ENCODE measurements around the gene CCNK. TPM values are rescaled to one million over a fixed set of nuclear protein-coding genes. Genes with fewer than 3 reads are reported as not detected.

CCNK gene
- total and polyA plus RNA-seq, 4 donors = 11.2 to 40.9 (median 26.5) TPM

DNA sequence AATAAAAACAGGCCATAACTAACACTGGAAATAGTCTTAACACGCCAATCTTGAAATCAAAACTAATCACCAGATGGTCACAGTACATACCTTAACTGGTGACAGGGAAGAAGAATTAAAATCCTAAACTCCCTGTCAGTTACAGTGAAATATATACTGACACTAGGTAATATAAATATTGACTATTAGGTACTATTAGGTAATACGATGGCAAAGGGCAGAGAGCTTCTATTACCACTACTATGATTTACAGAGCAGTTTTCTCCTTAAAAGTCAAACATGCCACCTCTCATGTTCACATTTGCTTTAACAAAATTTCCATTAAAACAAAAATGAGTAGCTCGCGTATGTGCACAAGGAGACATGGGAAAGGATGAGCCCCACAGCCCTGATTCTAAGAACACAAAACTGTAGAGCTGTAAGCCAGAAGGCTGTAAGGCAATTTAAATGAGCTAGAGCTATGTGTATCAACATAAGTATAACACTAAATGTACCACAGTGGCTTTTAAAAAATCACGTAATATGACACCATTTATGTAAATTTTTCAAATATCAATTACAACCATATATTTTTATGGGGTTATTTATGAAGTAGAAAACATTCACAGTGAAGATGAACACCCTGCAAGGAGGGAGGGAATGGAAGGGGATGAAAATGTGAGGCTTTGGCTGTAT is 19.7 kb upstream of the CCNK start:
- ATAC-seq (ENCODE audit: low FRiP score) = no peak
- Histone ChIP-seq H3K9me3 (ENCODE audit: control insufficient read depth, low read length) (no peaks in the 10 kb centered on the region), H3K27me3 (ENCODE audit: control insufficient read depth in 1 of 2, insufficient read depth in 2 of 2, low read length in 1 of 2) (no peaks in the 10 kb centered on the region), H3K36me3 (ENCODE audit: control insufficient read depth in 1 of 2, insufficient read depth in 2 of 2, low read length in 1 of 2) (peaks cover 0 to 7% of the 10 kb centered on the region in 2 donors), H3K4me3 (ENCODE audit: low read length in 2 of 2) (no peak overlapping the region), H3K27ac (ENCODE audit: low read depth in 1 of 2, low read length in 2 of 2) (no peak overlapping the region), H3K4me1 (ENCODE audit: control insufficient read depth in 1 of 2, insufficient read depth in 2 of 2, low read length in 2 of 2) (no peaks in the 10 kb centered on the region)
- WGBS, 2 donors = 83 to 94% methylated on average over 5 of the region's 5 CpGs
- intact Hi-C loops (cut with DNase I) = no loop called here
- no peak for DNase-seq

DNA sequence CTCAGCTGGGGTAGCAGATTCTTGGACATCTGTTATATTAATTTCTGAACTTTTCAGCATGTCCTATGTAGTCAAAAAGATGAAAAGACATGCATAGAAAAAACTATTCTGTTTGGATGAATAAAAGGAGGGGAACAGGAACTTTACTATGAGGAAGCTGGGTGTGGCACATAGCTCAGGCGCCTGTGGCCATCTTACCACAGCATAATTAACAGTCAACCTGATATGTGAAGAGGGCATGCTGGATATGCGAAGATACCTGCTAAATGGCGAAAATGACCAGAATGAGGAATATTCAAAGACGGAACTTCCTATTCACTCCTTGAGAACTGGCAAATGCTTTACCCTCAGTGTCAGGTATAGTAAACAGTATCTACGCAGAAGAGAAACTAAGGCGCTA is 19.0 kb upstream of the CCNK start:
- intact Hi-C loops (cut with DNase I) = no loop called here
- H3K4me3 ChIP-seq (ENCODE audit: low read length in 2 of 2) = no peak overlapping the region
- no peaks in the 10 kb centered on the region for H3K9me3 ChIP-seq (ENCODE audit: control insufficient read depth, low read length)
- peaks cover 0 to 7% of the 10 kb centered on the region in 2 donors for H3K36me3 ChIP-seq (ENCODE audit: control insufficient read depth in 1 of 2, insufficient read depth in 2 of 2, low read length in 1 of 2)
- ATAC-seq (ENCODE audit: low FRiP score) (no peak), DNase-seq (no peak)
- H3K27me3 ChIP-seq (ENCODE audit: control insufficient read depth in 1 of 2, insufficient read depth in 2 of 2, low read length in 1 of 2) = no peaks in the 10 kb centered on the region
- H3K27ac ChIP-seq (ENCODE audit: low read depth in 1 of 2, low read length in 2 of 2) = no peak overlapping the region
- H3K4me1 ChIP-seq (ENCODE audit: control insufficient read depth in 1 of 2, insufficient read depth in 2 of 2, low read length in 2 of 2) = no peaks in the 10 kb centered on the region
- WGBS, 2 donors = 62 to 79% methylated on average over 6 of the region's 6 CpGs

GRCh38 chr14:99463974-99464373 is 17.2 kb upstream of the CCNK start:
- H3K9me3 ChIP-seq (ENCODE audit: control insufficient read depth, low read length) = no peaks in the 10 kb centered on the region
- no peak overlapping the region for H3K27ac ChIP-seq (ENCODE audit: low read depth in 1 of 2, low read length in 2 of 2)
- H3K4me1 ChIP-seq (ENCODE audit: control insufficient read depth in 1 of 2, insufficient read depth in 2 of 2, low read length in 2 of 2) = no peaks in the 10 kb centered on the region
- DNase-seq (no peak), ATAC-seq (ENCODE audit: low FRiP score) (no peak)
- WGBS, 2 donors = 88 to 90% methylated on average over 4 of the region's 4 CpGs
- peaks cover 0 to 4% of the 10 kb centered on the region in 2 donors for H3K36me3 ChIP-seq (ENCODE audit: control insufficient read depth in 1 of 2, insufficient read depth in 2 of 2, low read length in 1 of 2)
- H3K4me3 ChIP-seq (ENCODE audit: low read length in 2 of 2) = no peak overlapping the region
- intact Hi-C loops (cut with DNase I) = no loop called here
- H3K27me3 ChIP-seq (ENCODE audit: control insufficient read depth in 1 of 2, insufficient read depth in 2 of 2, low read length in 1 of 2) = no peaks in the 10 kb centered on the region

DNA sequence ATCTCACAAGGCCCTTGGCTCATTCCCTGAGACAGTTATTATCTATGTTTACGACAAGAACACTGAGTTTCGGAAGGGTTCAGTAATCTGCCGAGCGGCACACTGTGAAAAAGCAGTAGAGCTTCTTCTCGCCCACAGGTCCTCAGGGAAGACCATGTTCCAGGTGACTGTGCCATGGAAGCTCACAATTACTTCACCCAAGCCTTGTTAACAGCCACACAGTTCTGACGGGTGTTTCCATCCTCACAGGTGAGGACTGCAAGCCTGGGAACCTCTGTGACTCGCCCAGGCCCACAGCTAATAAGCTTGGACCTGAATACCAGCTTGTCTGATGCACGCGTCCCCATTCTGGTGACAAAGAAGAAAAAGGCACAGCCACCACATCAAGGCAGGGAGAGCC is 15.9 kb upstream of the CCNK start:
- Histone ChIP-seq H3K27ac (ENCODE audit: low read depth in 1 of 2, low read length in 2 of 2) (no peak overlapping the region), H3K9me3 (ENCODE audit: control insufficient read depth, low read length) (no peaks in the 10 kb centered on the region), H3K36me3 (ENCODE audit: control insufficient read depth in 1 of 2, insufficient read depth in 2 of 2, low read length in 1 of 2) (peaks cover 0 to 4% of the 10 kb centered on the region in 2 donors), H3K4me3 (ENCODE audit: low read length in 2 of 2) (no peak overlapping the region), H3K4me1 (ENCODE audit: control insufficient read depth in 1 of 2, insufficient read depth in 2 of 2, low read length in 2 of 2) (peaks cover 0 to 2% of the 10 kb centered on the region in 2 donors), H3K27me3 (ENCODE audit: control insufficient read depth in 1 of 2, insufficient read depth in 2 of 2, low read length in 1 of 2) (no peaks in the 10 kb centered on the region)
- intact Hi-C loops (cut with DNase I) = no loop called here
- DNase-seq (no peak), ATAC-seq (ENCODE audit: low FRiP score) (no peak)
- 88 to 92% methylated on average over 9 of the region's 9 CpGs for WGBS, 2 donors

GRCh38 chr14:99466758-99467157 is 14.5 kb upstream of the CCNK start:
- Histone ChIP-seq H3K36me3 (ENCODE audit: control insufficient read depth in 1 of 2, insufficient read depth in 2 of 2, low read length in 1 of 2) (peaks cover 0 to 2% of the 10 kb centered on the region in 2 donors), H3K27ac (ENCODE audit: low read depth in 1 of 2, low read length in 2 of 2) (no peak overlapping the region), H3K4me3 (ENCODE audit: low read length in 2 of 2) (no peak overlapping the region), H3K9me3 (ENCODE audit: control insufficient read depth, low read length) (no peaks in the 10 kb centered on the region), H3K4me1 (ENCODE audit: control insufficient read depth in 1 of 2, insufficient read depth in 2 of 2, low read length in 2 of 2) (peaks cover 0 to 2% of the 10 kb centered on the region in 2 donors), H3K27me3 (ENCODE audit: control insufficient read depth in 1 of 2, insufficient read depth in 2 of 2, low read length in 1 of 2) (no peaks in the 10 kb centered on the region)
- WGBS, 2 donors = 85 to 89% methylated on average over 3 of the region's 3 CpGs
- ATAC-seq (ENCODE audit: low FRiP score) = no peak
- intact Hi-C loops (cut with DNase I) = no loop called here
- DNase-seq = no peak

DNA sequence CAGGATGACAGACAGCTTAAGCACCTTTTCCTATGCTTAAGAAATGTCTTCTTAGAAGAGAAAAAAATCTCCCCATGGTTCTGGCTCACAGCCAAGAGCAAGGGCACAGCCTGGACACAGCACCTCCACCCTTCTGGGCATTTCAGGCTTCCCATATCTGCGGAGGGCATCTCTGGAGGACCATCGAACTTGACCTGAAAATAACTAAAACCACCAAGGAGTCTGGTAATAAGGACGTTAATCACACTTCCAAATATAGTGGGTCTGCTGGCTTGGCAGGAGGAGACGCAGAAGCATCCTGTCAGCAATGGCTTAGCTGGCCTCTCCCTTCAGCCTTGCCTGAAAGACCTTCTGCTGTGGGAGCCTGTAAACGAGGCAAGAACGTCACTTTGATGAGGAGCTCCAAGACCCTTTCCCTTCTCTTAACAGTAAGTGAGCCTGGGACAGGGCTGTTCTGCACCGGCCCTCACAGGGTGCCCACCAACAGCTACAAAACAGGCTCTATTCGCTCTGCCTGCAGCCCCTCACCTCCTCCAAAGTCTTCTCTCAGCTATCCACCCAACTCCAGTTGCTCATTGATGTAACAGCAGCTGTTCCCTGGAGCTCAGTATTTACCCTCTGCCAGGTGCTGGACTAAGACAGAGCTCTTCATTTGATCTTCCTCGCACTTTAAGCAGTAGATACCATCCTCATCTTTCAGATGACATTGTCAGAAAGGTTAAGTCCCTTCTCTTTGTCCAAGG is 13.7 kb upstream of the CCNK start:
- DNase-seq (no peak), ATAC-seq (ENCODE audit: low FRiP score) (no peak)
- Histone ChIP-seq H3K9me3 (ENCODE audit: control insufficient read depth, low read length) (no peaks in the 10 kb centered on the region), H3K27ac (ENCODE audit: low read depth in 1 of 2, low read length in 2 of 2) (no peak overlapping the region), H3K4me1 (ENCODE audit: control insufficient read depth in 1 of 2, insufficient read depth in 2 of 2, low read length in 2 of 2) (peaks cover 0 to 2% of the 10 kb centered on the region in 2 donors), H3K27me3 (ENCODE audit: control insufficient read depth in 1 of 2, insufficient read depth in 2 of 2, low read length in 1 of 2) (no peaks in the 10 kb centered on the region), H3K4me3 (ENCODE audit: low read length in 2 of 2) (no peak overlapping the region), H3K36me3 (ENCODE audit: control insufficient read depth in 1 of 2, insufficient read depth in 2 of 2, low read length in 1 of 2) (peaks cover 0 to 2% of the 10 kb centered on the region in 2 donors)
- intact Hi-C loops (cut with DNase I) = no loop called here
- WGBS, 2 donors = 41 to 49% methylated on average over 9 of the region's 9 CpGs

- Histone ChIP-seq H3K4me3 (ENCODE audit: low read length in 2 of 2) (no peak overlapping the region), H3K27ac (ENCODE audit: low read depth in 1 of 2, low read length in 2 of 2) (no peak overlapping the region), H3K36me3 (ENCODE audit: control insufficient read depth in 1 of 2, insufficient read depth in 2 of 2, low read length in 1 of 2) (peaks cover 0 to 2% of the 10 kb centered on the region in 2 donors), H3K9me3 (ENCODE audit: control insufficient read depth, low read length) (no peaks in the 10 kb centered on the region), H3K27me3 (ENCODE audit: control insufficient read depth in 1 of 2, insufficient read depth in 2 of 2, low read length in 1 of 2) (no peaks in the 10 kb centered on the region), H3K4me1 (ENCODE audit: control insufficient read depth in 1 of 2, insufficient read depth in 2 of 2, low read length in 2 of 2) (peaks cover 0 to 2% of the 10 kb centered on the region in 2 donors)
- 83 to 85% methylated on average over 4 of the region's 4 CpGs for whole genome bisulfite sequencing, 2 donors
- ATAC-seq (ENCODE audit: low FRiP score) (no peak), DNase-seq (no peak)
- intact Hi-C loops (cut with DNase I) = no loop called here
These were observed 13.1 kb upstream of the CCNK start for GRCh38 chr14:99468081-99468480.

DNA sequence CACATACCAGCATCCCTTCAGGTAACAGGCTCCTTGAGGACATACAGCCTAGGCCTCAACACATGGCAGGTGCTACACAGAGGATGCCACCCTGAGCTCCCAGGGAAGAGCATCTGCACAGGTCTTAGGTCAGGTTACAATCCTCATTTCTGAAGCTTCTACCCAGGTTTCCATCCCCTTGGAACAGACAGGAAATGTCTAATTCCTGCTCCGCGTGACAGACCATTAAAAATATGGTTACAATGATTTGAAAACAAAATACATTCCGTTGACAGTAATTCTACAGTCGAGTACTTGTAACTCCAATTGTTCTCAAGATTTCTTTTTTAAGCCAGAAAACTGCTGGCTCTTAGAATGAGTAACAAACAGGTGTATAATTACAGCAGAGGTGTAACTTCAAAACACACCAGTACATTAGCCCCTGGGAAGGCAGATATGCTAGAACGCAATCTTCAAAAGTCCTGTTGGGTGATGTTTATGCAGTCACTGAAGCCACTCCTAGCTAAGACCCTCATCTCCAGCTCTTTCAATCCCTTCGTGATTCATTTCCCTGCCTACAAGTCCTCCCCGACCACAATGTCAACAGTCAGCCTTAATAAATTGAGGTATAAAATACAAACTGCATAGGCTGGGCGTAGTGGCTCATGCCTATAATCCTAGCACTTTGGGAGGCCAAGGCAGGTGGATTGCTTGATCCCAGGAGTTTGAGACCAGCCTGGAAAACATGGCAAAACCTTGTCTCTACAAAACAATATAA is 12.2 kb upstream of the CCNK start:
- 67 to 72% methylated on average over 8 of the region's 8 CpGs for WGBS, 2 donors
- Histone ChIP-seq H3K9me3 (ENCODE audit: control insufficient read depth, low read length) (no peaks in the 10 kb centered on the region), H3K27ac (ENCODE audit: low read depth in 1 of 2, low read length in 2 of 2) (no peak overlapping the region), H3K4me3 (ENCODE audit: low read length in 2 of 2) (no peak overlapping the region), H3K27me3 (ENCODE audit: control insufficient read depth in 1 of 2, insufficient read depth in 2 of 2, low read length in 1 of 2) (no peaks in the 10 kb centered on the region), H3K36me3 (ENCODE audit: control insufficient read depth in 1 of 2, insufficient read depth in 2 of 2, low read length in 1 of 2) (no peaks in the 10 kb centered on the region), H3K4me1 (ENCODE audit: control insufficient read depth in 1 of 2, insufficient read depth in 2 of 2, low read length in 2 of 2) (peaks cover 0 to 2% of the 10 kb centered on the region in 2 donors)
- DNase-seq (no peak), ATAC-seq (ENCODE audit: low FRiP score) (no peak)
- intact Hi-C loops (cut with DNase I) = no loop called here
